Neural cell (in vitro differentiated cells): ENCODE results near the gene UGT1A6. TPM values are rescaled to one million over a fixed set of nuclear protein-coding genes. Genes with fewer than 3 reads are reported as not detected.

Experiments used
- H2AFZ ChIP-seq: fragments of 200-600, 300-800 bp; sonication (generic), shearing (Covaris generic); 2 replicates; pipeline ENCODE4 v1.6.0; 2014; ENCODE audit warnings: low read depth, mild to moderate bottlenecking, antibody characterized with exemption, low read length, moderate library complexity
- H3F3A ChIP-seq: fragments of 200-600 bp; shearing (Covaris generic); 2 replicates; pipeline ENCODE4 v1.6.1; 2016; ENCODE audit warnings: mild to moderate bottlenecking, moderate library complexity, mixed read lengths, antibody characterized with exemption, low read length; ENCODE audit not compliant: insufficient read depth, poor library complexity, severe bottlenecking
- H3K27ac ChIP-seq: fragments of 200-600, 300-800 bp; sonication (generic), shearing (Covaris generic); 2 replicates; pipeline ENCODE4 v1.5.1; 2014; ENCODE audit warnings: mild to moderate bottlenecking, low read length, moderate library complexity
- H3K27me3 ChIP-seq: fragments of 300-800, 200-600 bp; sonication (generic), shearing (Covaris generic); 2 replicates; pipeline ENCODE4 v1.6.0; 2014; ENCODE audit warnings: mild to moderate bottlenecking, low read depth, low read length, moderate library complexity; ENCODE audit not compliant: insufficient read depth
- H3K36me3 ChIP-seq: fragments of 300-800, 200-600 bp; sonication (generic), shearing (Covaris generic); 2 replicates; pipeline ENCODE4 v1.5.1; 2014; ENCODE audit warnings: mild to moderate bottlenecking, antibody characterized with exemption, low read length, moderate library complexity; ENCODE audit not compliant: insufficient read depth
- H3K4me2 ChIP-seq: fragments of 300-800, 200-600 bp; sonication (generic), shearing (Covaris generic); 2 replicates; pipeline ENCODE4 v1.6.0; 2014; ENCODE audit warnings: mild to moderate bottlenecking, low read length
- H3K4me3 ChIP-seq: fragments of 300-800, 200-600 bp; sonication (generic), shearing (Covaris generic); 2 replicates; pipeline ENCODE4 v1.5.1; 2014; ENCODE audit warnings: mild to moderate bottlenecking, low read length, moderate library complexity
- H3K79me2 ChIP-seq: fragments of 200-600 bp; shearing (Covaris generic); replicated peaks from 2 replicates; pipeline ENCODE4 v1.6.0; 2014; ENCODE audit warnings: mild to moderate bottlenecking, low read length, moderate library complexity; ENCODE audit not compliant: insufficient read depth
- H3K9ac ChIP-seq: fragments of 300-800, 200-600 bp; sonication (generic), shearing (Covaris generic); 2 replicates; pipeline ENCODE4 v1.6.1; 2016; ENCODE audit warnings: mild to moderate bottlenecking, low read length, mixed read lengths
- H3K9me2 ChIP-seq: fragments of 200-600 bp; shearing (Covaris generic); 2 replicates; pipeline ENCODE4 v1.6.1; 2016; ENCODE audit warnings: mild to moderate bottlenecking, low read length, mixed read lengths; ENCODE audit not compliant: insufficient read depth
- H3K9me3 ChIP-seq: fragments of 200-600, 300-800 bp; sonication (generic), shearing (Covaris generic); 2 replicates; pipeline ENCODE4 v1.6.1; 2016; ENCODE audit warnings: mild to moderate bottlenecking, mixed run types, low read length, moderate library complexity, mixed read lengths
- H4K20me1 ChIP-seq: fragments of 200-600 bp; shearing (Covaris generic); 2 replicates; pipeline ENCODE4 v1.6.1; 2016; ENCODE audit warnings: mild to moderate bottlenecking, mixed run types; ENCODE audit not compliant: insufficient read depth
- CTCF ChIP-seq: fragments of 450-650 bp; IDR thresholded peaks from 2 replicates; pipeline ENCODE4 v1.5.1; 2014; ENCODE audit warnings: antibody characterized with exemption, mild to moderate bottlenecking, moderate library complexity; ENCODE audit not compliant: poor library complexity, severe bottlenecking
- EP300 ChIP-seq: fragments of 450-650 bp; conservative IDR thresholded peaks from 2 replicates; pipeline ENCODE4 v1.6.1; 2014; ENCODE audit warnings: antibody characterized with exemption, mild to moderate bottlenecking, moderate library complexity; ENCODE audit not compliant: poor library complexity, severe bottlenecking
- EZH2 ChIP-seq: fragments of 200-600, 300-800 bp; shearing (Covaris generic), sonication (generic); IDR thresholded peaks from 2 replicates; pipeline ENCODE4 v1.6.1; 2014; ENCODE audit warnings: antibody characterized with exemption, low read length, borderline replicate concordance, mild to moderate bottlenecking; ENCODE audit not compliant: insufficient read depth, poor library complexity, severe bottlenecking
- MXI1 ChIP-seq: fragments of 450-650 bp; conservative IDR thresholded peaks from 2 replicates; pipeline ENCODE4 v1.6.1; 2014; ENCODE audit warnings: antibody characterized with exemption, mild to moderate bottlenecking; ENCODE audit not compliant: poor library complexity, severe bottlenecking
- POLR2AphosphoS5 ChIP-seq: IDR thresholded peaks from 2 replicates; pipeline ENCODE4 v1.6.1; 2012
- RAD21 ChIP-seq: fragments of 450-650 bp; conservative IDR thresholded peaks from 2 replicates; pipeline ENCODE4 v1.6.1; 2014; ENCODE audit warnings: antibody characterized with exemption, mild to moderate bottlenecking, moderate library complexity
- REST ChIP-seq: IDR thresholded peaks from 2 replicates; pipeline ENCODE4 v1.6.1; 2012; ENCODE audit warnings: borderline replicate concordance
- SMC3 ChIP-seq: fragments of 450-650 bp; conservative IDR thresholded peaks from 2 replicates; pipeline ENCODE4 v1.6.1; 2014; ENCODE audit warnings: antibody characterized with exemption, mild to moderate bottlenecking, moderate library complexity; ENCODE audit not compliant: poor library complexity
- TAF1 ChIP-seq: IDR thresholded peaks from 2 replicates; pipeline ENCODE4 v1.6.1; 2012; ENCODE audit warnings: low read depth
- polyA plus RNA-seq: library from polyadenylated mRNA; depleted of rRNA; stranded (reverse); fragments of >200 nt; gene quantifications from 2 replicates; pipeline ENCODE4 v1.2.3, GENCODE V29; 2014

UGT1A6 gene
- polyA plus RNA-seq, 1 donor from 2014 or later = not detected

- no peaks in the 10 kb centered on the region for H3K9me2 ChIP-seq
- H3K79me2 ChIP-seq = no peaks in the 10 kb centered on the region
- TF ChIP-seq RAD21 (no peak), SMC3 (no peak), CTCF (no peak), REST (no peak), EZH2 (no peak), EP300 (no peak), TAF1 (no peak), POLR2AphosphoS5 (no peak), MXI1 (no peak)
- H3K27ac ChIP-seq = no peak overlapping the region
- H3K9ac ChIP-seq = no peak overlapping the region
- H2AFZ ChIP-seq = no peak overlapping the region
- no peak overlapping the region for H3K4me2 ChIP-seq
- no peaks in the 10 kb centered on the region for H3F3A ChIP-seq
- H3K4me3 ChIP-seq = no peak overlapping the region
- no peaks in the 10 kb centered on the region for H3K9me3 ChIP-seq
- no peaks in the 10 kb centered on the region for H3K36me3 ChIP-seq
- no peaks in the 10 kb centered on the region for H4K20me1 ChIP-seq
- no peaks in the 10 kb centered on the region for H3K27me3 ChIP-seq
Measured at GRCh38 chr2:233690444-233690843, 2.2 kb upstream of the UGT1A6 start.

GRCh38 chr2:233691443-233692433 lies 952 bp upstream of the UGT1A6 start:
- Histone ChIP-seq H2AFZ (no peak overlapping the region), H3K79me2 (no peaks in the 10 kb centered on the region), H3K27me3 (no peaks in the 10 kb centered on the region), H3K27ac (no peak overlapping the region), H3K9me2 (no peaks in the 10 kb centered on the region), H4K20me1 (no peaks in the 10 kb centered on the region), H3K4me3 (no peak overlapping the region), H3K9me3 (no peaks in the 10 kb centered on the region), H3K36me3 (no peaks in the 10 kb centered on the region), H3F3A (no peaks in the 10 kb centered on the region), H3K4me2 (no peak overlapping the region), H3K9ac (no peak overlapping the region)
- no peak for TF ChIP-seq POLR2AphosphoS5
- TF ChIP-seq MXI1 = no peak
- TF ChIP-seq CTCF = no peak
- no peak for TF ChIP-seq SMC3
